Lower lobe of right lung (tissue), 2 donors: ENCODE results near the gene EFTUD2. TPM values are rescaled to one million over a fixed set of nuclear protein-coding genes. Genes with fewer than 3 reads are reported as not detected.

Experiments used
- ATAC-seq, 2 donors: fragments of 200-7000 bp; cut with Tn5 transposase; one replicate each; pipeline ENCODE4 v1.9.1; 2020 to 2022; ENCODE audit warnings: mild to moderate bottlenecking in 2 of 2, moderate library complexity in 2 of 2
- DNase-seq: peaks from one replicate; pipeline ENCODE4 v3.0.0-alpha.2; 2020
- H3K27ac ChIP-seq: fragments of 200-600 bp; one replicate; pipeline ENCODE4 v1.8.0; 2022
- H3K27me3 ChIP-seq: fragments of 200-600 bp; one replicate; pipeline ENCODE4 v1.8.0; 2022; ENCODE audit warnings: low read depth
- H3K36me3 ChIP-seq: fragments of 200-600 bp; one replicate; pipeline ENCODE4 v1.8.0; 2022; ENCODE audit warnings: mild to moderate bottlenecking
- H3K4me1 ChIP-seq: fragments of 200-600 bp; one replicate; pipeline ENCODE4 v1.8.0; 2022
- H3K4me3 ChIP-seq: fragments of 200-600 bp; one replicate; pipeline ENCODE4 v1.8.0; 2022; ENCODE audit warnings: mild to moderate bottlenecking
- H3K9me3 ChIP-seq: fragments of 200-600 bp; one replicate; pipeline ENCODE4 v1.8.0; 2022
- CTCF ChIP-seq: fragments of 200-600 bp; IDR thresholded peaks from one replicate; pipeline ENCODE4 v1.8.0; 2022; ENCODE audit warnings: antibody characterized with exemption, mild to moderate bottlenecking
- intact Hi-C: fragments of 100-400 bp; cut with DNase I; formaldehyde crosslinking; loops from one replicate; pipeline ENCODE4 v1.11.0; 2022
- total RNA-seq: library from RNA; stranded (reverse); fragmentation: NEBNext Ultra II Directional; extraction: Animal tissue kit (Norgen Biotek cat#: 25700); gene quantifications from one replicate; pipeline ENCODE4 v1.2.1, GENCODE V29; 2021
- donor health status: DM: no; HTN: yes; CAD: no; lungs with severe emphysema.

The EFTUD2 gene
- total RNA-seq, 1 donor from 2014 or later = 108 TPM

- Histone ChIP-seq H3K27me3 (no peaks in the 10 kb centered on the region), H3K4me1 (peaks cover 15% of the 10 kb centered on the region), H3K27ac (no peak overlapping the region), H3K9me3 (no peaks in the 10 kb centered on the region), H3K36me3 (no peaks in the 10 kb centered on the region), H3K4me3 (no peak overlapping the region)
- TF ChIP-seq CTCF = no peak
- DNase-seq (no peak), ATAC-seq (no peak)
- intact Hi-C loops = no loop called here
These were observed 5.0 kb upstream of the EFTUD2 start for GRCh38 chr17:44904001-44904984.

- Histone ChIP-seq H3K36me3 (no peaks in the 10 kb centered on the region), H3K27ac (no peak overlapping the region), H3K4me1 (peaks cover 20% of the 10 kb centered on the region), H3K9me3 (no peaks in the 10 kb centered on the region), H3K4me3 (no peak overlapping the region), H3K27me3 (no peaks in the 10 kb centered on the region)
- ATAC-seq (no peak), DNase-seq (no peak)
- intact Hi-C loops = no loop called here
- no peak for TF ChIP-seq CTCF
These were observed 3.9 kb upstream of the EFTUD2 start for GRCh38 chr17:44903012-44903685.

GRCh38 chr17:44902135-44902760, 3.0 kb upstream of the EFTUD2 start:
- H3K27ac ChIP-seq = no peak overlapping the region
- H3K9me3 ChIP-seq = no peaks in the 10 kb centered on the region
- no peaks in the 10 kb centered on the region for H3K36me3 ChIP-seq
- DNase-seq = no peak
- no peaks in the 10 kb centered on the region for H3K27me3 ChIP-seq
- ATAC-seq = no peak
- intact Hi-C loops = no loop called here
- peaks cover 30% of the 10 kb centered on the region for H3K4me1 ChIP-seq
- H3K4me3 ChIP-seq = no peak overlapping the region
- TF ChIP-seq CTCF = no peak

GRCh38 chr17:44901411-44901921, 2.2 kb upstream of the EFTUD2 start:
- no peak for TF ChIP-seq CTCF
- Histone ChIP-seq H3K4me3 (no peak overlapping the region), H3K4me1 (peaks cover 35% of the 10 kb centered on the region), H3K36me3 (peaks cover 3% of the 10 kb centered on the region), H3K9me3 (no peaks in the 10 kb centered on the region), H3K27ac (no peak overlapping the region), H3K27me3 (no peaks in the 10 kb centered on the region)
- intact Hi-C loops = no loop called here
- DNase-seq (no peak), ATAC-seq (no peak)

GRCh38 chr17:44900894-44901293, 1.6 kb upstream of the EFTUD2 start:
- no peak overlapping the region for H3K27ac ChIP-seq
- peaks cover 35% of the 10 kb centered on the region for H3K4me1 ChIP-seq
- H3K9me3 ChIP-seq = no peaks in the 10 kb centered on the region
- intact Hi-C loops = no loop called here
- H3K4me3 ChIP-seq = no peak overlapping the region
- TF ChIP-seq CTCF = no peak
- peaks cover 9% of the 10 kb centered on the region for H3K36me3 ChIP-seq
- no peaks in the 10 kb centered on the region for H3K27me3 ChIP-seq
- no peak for ATAC-seq
- DNase-seq = no peak
